Activated CD4-positive, alpha-beta T cell treated with anti-CD3 and anti-CD28 coated beads, Interleukin-2, amount 50 U/mL, for 1 hour (primary cell): ENCODE results near the gene UNKL.
A peak's percentile ranks its signal among the peaks of the same experiment; 100 is the strongest.

Experiments
- DNase-seq: peaks from one replicate; pipeline ENCODE4 v3.0.0-alpha.2; 2020

Gene UNKL

DNA sequence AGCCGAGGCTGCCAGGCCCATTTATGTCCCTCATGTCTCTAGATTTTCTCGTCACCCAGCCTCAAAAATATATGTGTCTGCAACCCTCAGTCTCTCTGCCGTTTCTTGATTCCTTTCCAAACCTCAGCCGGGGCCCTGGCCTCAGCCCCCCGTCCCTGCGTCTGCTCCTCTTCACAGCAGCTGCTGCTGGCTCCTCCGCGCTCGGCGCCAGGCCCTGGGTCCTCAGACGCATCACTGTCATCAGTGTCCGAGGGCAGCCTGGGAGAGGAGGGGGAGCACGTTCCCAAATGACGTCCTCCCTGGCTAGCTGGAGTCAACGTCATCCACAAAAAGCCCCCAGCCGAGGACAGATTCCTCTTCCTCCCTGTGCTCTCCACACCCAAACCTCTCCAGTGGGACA is 65.2 kb downstream of the UNKL start:
- DNase-seq, result no peak

DNA sequence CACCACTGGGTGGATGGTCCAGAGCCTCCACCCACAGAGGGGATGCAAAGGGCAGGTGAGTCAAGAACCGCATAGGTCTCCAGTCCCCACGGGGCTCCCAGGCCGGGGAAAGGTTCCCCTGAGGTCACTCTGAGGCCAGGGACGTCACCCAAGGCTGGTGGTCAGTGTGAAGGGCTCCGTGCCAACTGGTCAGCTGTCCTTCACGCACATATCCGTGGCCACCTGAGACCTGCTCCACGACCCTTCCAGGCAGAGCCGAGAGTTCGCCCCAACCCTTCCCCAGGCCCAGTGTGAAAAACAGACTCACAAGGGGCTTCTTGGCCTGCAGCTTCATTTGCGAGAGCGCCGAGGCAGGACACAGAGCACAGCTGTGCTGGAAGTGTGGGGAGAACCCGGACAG is 65.6 kb downstream of the UNKL start:
- DNase-seq, result no peak

DNA sequence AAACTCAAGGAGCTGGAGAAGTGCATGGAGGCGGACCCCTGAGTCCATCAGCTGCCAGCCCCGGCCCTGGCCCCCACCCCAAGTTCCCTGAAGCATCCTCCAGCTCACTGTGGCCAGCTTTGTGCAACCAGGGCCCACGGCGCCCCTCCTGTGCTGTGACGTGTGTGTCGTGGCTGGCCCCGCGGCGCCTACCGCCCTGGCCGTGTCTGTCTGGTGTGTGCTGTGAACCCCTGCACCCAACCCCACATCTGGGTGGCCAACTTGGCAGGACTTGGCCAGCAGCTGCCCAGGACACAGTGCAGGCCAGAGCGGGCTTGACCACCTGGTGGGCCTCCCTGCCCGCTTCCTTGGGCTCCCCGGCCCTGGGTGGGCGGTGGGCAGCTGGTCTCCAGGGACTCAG is 66.1 kb downstream of the UNKL start:
- no peak for DNase-seq

DNA sequence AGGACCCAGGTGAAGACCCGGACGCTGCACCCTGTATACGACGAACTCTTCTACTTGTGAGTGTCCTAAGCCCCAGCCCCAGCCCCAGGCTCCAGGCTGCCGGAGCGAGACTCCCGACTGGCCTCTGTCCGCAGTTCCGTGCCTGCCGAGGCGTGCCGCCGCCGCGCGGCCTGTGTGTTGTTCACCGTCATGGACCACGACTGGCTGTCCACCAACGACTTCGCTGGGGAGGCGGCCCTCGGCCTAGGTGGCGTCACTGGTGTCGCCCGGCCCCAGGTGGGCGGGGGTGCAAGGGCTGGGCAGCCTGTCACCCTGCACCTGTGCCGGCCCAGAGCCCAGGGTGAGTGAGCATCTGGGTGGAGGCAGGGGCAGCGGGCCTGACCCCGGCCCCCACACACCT is 66.5 kb downstream of the UNKL start:
- DNase-seq, result no peak

DNA sequence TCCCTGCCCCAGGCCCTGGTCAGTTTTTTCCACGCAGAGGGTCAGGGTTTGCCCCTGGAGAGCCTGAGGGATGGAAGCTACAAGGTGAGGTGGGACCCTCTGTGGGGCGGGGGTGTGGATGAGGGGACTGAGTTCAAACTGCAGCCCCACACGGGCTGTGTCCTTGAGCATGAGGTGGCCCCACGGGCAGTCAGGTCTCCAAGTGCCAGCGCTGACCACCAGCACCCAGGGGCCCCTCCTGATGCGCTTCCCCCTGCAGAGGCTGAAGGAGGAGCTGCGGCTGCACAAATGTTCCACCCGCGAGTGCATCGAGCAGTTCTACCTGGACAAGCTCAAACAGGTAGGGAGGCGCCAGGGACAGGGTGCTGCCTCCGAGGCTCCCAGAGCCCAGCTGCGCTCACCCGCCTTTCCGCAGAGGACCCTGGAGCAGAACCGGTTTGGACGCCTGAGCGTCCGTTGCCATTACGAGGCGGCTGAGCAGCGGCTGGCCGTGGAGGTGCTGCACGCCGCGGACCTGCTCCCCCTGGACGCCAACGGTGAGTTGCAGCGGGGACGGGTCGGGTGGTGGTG is 67.1 kb downstream of the UNKL start:
- no peak for DNase-seq

DNA sequence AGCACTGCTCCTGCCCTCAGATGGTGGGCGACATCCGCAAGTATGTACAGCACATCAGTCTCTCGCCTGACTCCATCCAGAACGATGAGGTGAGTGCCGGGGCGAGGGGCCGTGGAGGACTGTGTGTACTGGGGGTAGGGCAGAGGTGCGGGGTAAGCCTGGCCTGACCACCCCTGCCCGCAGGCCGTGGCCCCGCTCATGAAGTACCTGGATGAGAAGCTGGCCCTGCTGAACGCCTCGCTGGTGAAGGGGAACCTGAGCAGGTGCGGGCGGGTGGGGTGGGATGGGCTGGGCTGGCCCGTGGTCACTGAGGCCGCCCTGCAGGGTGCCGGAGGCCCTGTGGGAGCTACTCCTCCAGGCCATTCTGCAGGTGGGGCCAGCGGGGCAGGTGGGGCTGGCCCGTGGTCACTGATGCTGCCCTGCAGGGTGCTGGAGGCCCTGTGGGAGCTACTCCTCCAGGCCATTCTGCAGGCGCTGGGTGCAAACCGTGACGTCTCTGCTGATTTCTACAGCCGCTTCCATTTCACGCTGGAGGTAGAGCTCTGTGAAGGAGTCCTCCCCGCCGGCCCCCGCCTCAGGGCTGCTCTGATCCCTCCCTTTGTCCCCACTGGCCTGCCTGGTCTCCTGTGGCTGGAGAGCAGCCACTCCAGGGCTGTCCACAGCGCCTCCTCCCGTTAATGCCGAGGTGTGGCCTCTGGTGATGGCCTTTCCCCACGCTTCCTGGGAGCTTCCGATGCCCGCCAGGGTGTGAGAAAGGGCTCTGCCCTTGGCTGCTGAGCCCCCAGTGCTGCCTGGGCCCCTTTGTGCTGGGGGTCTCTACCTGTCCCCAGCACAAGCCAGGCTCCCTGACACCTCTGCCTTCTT is 67.8 kb downstream of the UNKL start:
- DNase-seq, result no peak

DNA sequence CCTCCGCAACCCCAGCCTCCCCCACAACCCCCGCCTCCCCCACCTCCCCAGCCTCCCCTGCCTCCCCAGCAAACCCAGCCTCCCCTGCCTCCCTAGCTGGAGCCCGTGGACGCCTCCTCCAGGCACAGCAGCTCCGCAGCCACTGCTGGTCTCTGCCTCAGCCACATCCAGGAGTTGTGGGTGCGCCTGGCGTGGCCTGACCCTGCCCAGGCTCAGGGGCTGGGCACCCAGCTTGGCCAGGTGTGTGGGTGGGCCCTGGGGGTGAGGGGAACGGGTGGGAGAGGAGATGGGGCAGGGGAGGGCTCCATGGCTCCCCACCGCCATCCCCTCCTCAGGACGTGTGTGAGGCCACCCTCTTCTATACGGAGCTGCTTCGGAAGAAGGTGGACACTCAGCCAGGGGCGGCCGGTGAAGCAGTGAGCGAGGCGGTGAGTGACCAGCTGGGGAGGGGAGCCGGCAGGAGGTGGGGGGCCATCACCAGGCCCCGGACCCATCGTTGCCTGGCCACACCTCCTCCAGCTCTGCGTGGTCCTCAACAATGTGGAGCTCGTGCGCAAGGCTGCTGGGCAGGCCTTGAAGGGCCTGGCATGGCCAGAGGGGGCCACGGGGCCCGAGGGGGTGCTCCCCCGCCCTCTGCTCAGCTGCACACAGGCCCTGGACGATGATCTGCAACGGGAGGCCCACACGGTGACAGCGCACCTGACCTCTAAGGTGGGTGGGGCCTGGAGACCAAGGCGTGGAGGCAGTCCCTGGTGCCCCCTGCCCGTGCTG is 68.7 kb downstream of the UNKL start:
- no peak for DNase-seq

DNA sequence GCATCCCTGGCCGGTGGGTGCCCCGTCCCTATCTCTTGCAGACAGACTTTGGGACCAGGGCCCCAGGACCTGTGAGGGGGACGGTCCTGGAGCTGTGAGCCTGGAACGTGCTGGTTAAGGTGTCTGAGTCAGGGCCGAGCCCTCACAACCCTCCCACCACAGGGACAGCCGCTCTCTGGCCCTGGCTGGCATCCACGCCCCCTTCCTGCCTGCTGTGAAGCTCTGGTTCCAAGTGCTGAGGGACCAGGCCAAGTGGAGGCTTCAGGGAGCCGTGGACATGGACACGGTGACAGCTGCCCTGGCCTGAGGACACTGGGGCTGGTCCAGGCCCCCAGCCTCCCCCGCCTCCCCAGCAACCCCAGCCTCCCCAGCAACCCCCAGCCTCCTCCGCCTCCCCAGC is 69.4 kb downstream of the UNKL start:
- DNase-seq, result no peak

DNA sequence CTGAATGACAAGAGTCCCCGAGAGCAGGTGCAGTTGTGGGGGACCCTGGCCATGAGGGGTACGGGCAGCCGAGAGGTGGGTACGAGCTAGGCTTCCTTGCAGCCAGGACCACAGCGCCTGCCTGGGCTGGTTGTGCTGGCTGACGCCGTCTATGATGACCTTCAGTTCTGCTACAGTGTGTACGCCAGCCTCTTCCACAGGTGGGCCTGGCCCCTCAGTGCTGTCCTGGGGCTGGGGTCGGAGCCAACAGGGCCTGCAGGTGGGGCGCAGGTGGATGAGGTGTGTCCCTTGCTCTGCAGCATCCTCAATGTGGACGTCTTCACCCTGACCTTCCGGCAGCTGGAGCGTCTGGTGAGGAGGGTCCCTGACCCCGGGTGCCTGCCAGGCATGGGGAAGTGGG is 70.0 kb downstream of the UNKL start:
- DNase-seq, result no peak

DNA sequence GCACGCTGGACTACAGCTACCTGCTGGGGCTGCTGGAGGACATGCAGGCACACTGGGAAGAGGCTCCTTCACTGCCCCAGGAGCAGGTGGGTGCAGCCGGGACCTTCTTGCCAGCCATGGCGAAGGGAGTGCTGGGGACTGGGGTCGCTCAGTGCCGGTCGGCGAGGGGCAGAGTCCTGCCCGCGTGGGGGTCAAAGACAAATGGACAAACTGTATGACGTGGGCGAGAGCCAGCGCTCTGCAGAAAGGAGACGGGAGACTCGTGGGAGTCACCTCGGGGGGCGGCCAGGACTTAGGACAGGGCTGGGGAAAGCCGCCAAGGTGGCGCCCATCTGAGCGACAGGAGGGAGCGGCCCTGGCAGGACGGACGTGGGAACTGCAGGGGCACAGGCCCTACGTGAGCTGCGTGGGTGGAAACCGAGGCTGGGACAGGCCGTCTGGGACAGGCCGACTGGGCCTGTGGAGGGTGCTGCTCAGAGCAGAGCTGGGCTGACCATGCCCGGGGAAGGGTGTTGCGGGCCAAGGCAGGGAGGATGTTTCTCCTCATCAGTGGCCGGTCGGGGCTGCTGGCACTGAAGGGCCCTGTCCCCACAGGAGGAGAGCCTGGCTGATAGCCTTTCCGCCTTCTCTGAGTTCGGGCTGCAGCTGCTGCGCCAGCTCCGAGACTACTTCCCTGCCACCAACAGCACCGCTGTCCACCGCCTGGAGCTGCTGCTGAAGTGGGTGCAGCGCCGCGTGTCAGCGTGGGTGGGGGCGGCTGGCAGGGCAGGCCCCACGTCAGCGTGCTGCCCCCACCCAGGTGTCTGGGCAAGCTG is 70.9 kb downstream of the UNKL start:
- DNase-seq, result no peak

DNA sequence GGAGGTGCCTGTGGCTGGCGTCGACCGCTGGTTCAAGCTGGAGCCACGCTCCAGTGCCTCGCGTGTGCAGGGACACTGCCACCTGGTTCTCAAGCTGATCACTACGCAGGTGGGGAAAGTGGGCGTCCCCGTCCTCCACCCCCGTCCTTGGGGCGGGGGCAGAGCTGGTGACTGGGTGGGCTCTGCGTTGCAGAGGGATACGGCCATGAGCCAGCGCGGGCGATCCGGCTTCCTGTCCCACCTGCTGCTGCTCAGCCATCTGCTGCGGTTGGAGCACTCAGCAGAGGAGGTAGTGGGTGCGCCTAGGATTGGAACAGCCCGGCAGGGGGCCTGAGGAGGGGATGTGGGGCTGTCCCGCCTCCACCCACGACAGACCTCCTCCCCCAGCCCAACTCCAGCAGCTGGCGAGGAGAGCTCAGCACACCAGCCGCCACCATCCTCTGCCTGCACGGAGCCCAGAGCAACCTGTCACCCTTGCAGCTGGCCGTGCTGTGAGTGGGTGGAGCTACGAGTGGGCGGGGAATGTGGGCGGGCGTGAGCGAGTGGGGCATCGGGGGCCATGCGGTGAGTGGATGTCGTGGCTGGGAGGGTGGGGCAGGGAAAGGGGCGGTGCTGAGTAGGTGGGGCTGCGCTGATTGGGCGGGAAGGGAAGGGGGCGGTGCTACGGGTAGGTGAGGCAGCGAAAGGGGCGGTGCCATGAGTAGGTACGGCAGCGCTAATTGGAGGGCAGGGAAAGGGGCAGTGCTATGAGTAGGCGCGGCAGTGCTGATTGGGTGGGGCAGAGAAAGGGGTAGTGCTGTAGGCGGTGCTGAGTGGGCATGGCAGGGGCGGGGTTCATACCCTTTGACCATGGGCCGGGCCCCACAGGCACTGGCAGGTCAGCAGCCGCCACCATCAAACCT is 71.7 kb downstream of the UNKL start:
- DNase-seq, result peak; percentile 98

DNA sequence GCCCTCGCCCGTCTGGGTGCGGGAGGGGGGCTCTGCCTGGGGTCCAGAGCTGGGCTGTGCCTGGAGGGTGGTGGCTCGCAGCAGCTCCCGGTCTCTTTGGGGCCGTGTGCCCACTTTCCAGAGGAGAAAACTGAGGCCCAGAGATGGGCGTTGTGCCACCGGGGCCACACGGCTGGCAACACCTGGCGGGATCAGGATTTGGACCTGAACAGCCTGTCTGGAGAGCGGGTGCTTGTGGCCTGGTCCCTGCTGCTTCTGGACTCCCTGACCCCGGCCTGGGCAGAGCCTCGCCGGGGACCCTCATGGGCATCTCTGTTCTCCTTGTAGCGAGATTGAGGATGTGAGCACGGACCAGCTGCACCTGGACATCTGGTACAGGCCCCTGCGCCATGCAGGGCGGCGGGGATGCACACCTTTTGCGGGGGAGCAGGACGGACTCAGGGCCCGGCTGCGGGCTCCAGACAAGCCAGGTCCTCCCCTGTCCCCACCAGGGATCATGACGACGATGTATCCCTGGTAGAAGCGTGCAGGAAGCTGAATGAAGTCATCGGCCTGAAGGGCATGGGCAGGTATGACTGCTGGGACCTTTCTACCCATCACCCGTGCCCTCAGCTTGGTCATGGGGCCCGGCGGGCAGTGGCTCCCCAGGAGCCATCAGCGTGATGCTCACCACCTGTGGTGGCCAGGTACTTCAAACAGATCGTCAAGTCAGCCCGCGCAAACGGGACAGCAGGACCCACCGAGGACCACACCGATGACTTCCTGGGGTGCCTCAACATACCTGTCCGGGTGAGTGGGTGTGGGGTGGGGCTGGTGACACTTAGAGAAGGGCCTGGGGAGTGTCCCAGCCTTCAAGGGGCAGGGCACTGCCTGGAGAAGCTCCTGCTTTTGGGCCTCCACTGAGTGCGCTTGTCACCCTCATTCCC is 72.7 kb downstream of the UNKL start:
- no peak for DNase-seq

DNA sequence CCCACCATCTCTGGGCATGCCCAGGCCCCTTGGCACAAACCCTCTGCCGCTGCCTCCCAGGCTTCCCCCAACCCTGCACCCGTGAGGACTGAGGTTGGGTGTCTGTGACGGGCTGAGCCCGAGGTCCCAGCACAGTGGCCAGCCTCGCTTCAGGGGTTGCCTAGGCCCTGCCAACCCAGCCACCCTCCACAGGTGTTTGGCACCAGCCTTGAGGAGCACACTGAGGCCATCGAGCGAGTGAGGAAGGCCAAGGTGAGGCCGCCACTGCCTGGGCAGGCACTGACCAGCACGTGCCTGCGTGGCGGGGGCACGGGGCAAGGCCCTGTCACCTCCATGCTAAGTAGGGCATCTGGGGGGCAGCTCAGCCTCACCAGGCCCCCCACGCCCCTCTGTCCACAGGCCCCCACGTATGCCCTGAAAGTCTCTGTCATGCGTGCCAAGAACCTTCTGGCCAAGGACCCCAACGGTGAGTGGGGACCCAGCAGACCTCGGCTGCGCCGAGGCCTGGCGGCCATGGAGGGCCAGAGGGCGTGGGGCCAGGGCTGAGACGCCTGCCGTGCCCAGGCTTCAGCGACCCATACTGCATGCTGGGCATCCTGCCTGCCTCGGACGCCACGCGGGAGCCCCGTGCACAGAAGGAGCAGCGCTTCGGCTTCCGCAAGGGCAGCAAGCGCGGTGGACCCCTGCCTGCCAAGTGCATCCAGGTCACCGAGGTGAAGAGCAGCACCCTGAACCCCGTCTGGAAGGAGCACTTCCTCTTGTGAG is 73.6 kb downstream of the UNKL start:
- no peak for DNase-seq

DNA sequence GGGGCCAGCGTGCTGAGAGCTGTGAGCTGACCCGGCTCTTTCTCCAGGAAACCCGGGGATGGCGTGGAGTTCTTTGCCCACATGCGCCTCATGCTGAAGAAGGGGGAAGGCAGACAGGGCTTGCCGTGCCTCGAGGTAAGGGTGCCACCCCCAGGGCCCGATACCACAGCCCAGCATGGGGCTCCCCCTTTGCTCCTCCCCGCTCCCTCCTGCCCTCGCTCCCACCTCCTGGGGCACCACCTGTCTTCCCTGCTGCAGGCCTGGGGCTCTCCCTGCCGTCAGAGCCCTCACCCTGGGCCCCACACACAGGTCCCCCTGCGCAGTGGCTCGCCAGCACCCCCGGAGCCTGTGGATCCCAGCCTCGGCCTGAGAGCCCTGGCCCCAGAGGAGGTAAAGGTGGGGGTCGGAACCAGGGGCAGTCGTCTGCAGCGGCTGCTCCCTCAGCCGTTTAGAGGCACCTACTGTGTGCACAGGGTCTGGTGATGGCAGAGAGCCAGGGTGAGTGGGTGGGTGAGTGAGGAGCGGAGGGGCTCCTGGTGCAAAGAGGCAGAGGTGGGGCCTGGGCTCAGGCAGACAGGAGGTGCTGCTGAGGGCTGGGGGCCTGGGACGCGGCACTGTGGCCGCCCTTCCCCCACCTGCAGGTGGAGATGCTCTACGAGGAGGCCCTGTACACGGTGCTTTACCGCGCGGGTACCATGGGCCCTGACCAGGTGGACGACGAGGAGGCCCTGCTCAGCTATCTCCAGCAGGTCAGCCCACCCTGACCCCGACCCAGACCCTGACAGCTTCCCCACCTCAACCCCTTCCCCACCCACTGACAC is 75.4 kb downstream of the UNKL start:
- DNase-seq, result no peak

DNA sequence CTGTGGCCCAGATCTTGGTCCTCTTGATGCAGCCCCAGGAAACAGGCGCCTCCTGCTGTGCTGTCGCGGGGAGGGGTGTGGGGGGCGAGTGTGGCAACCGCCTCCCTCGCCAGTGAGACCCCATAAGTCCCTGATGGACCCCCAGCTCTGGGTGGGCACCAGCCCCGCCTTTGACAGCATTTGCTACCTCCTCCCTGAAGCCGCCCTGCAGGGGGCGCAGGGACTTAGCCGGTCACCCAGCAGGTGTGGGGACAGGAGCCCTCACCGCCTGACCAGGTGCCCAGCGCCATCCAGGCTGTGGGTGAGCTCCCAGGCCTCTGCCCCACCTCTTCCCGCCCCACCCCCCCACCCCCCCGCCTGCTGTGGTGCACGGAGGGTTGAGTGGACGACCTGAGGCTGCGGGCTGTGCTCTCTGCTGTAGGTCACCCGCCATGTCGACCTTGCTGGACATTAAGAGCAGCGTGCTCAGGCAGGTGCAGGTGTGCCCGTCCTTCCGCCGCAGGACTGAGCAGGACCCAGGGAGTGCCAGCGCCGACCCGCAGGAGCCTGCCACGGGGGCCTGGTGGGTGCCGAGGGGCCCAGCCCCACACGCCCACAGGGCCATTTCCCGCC is 76.3 kb downstream of the UNKL start:
- DNase-seq, result no peak

DNA sequence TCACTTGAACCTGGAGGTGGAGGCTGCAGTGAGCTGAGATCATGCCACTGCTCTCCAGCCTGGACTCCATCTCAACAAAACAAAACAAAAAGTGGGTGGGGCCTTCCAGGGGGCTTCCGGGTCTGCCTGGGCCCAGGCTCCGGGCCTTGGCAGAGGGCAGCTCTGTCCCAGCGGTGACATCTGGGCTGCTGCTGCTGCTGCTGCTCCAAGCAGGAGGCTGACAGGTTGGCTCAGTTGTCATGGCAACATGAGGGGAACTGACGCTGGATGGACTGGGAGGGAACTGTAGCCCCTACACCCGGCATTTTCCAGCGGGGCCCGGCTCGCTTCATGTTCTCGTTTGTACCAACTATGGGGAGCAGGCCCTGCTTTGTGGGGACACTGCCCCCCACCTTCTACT is 77.0 kb downstream of the UNKL start:
- DNase-seq, result no peak

DNA sequence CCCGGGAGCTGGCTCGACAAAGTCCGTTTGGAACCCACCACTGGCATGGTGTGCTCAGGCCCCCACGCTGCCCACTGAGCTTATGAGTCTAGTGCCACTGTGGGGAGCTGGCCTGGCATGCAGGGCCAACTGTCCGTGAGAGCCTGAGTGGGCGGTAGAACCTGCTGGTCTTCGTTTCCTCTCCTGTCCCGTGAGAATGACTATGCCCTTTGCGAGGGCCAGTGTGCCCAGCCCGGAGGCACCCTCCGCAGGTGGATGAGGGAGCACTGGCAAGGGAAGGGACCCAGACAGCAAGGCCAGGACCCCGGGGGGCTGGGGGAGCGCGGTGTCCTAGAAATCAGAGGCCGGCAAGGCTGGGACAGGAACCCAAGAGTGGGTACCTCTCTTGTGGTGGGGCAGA is 77.9 kb downstream of the UNKL start:
- DNase-seq, result no peak

DNA sequence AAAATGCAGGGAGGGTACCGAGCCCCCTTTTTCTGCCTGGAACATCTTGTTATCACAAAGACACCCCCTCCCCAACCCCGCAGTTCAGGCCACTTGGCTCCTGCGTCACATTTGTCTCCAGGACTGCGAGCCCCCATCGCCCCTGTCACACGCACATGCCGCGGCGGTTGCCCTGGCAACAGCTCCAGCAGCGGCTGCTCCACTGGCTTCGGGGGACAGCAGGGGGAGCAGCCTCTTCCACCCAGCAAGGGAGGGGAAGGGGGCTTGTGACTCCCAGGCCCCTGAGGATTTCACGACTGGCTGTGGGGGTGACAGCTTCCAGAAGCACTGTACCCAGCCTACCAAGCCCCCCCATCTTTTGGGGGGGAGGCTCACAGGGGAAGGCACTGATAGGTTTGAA is 78.5 kb downstream of the UNKL start:
- DNase-seq, result no peak
